ENCODE results near the gene SLC25A24. TPM values are rescaled to one million over a fixed set of nuclear protein-coding genes. Genes with fewer than 3 reads are reported as not detected.
"Not testable (repeated sequence)": the region's sequence is repeated elsewhere in the genome, so short reads cannot be mapped to it uniquely, and the experiment has no call there.

The SLC25A24 gene
- total and polyA plus RNA-seq, 4 donors = 17.9 to 73.2 (median 38.2) TPM

DNA sequence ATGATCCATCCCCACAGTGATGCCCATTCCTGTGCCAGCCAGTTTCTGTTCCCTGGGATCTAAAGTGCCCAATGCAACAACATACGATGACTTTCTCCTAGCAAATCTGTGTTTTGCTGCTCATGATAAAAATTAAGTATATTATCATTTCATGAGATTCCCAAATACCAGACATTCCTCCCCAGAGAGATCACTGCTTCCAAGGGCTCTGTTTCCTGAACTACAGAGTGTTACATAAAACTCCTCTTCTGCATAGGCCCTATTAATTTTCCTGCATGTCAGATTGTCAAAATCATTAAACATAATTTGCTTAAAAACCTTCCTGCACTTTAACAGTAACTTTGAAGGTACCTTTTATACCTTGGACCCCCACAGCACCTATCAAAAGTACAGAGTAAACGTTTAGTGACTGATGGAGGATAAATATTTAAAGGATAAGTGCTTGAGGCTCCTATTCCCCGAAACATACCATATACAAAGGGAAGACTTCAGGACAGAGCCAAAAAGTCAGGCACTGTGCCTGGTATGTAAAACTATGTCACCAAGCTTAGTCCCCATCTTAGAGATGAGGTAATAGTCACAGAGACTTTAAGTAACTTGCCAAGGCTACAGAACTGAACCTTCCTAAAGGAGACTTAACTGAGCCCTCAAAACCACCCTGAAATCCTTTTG is 50.2 kb downstream of the SLC25A24 start:
- H3K9me3 ChIP-seq (ENCODE audit: control insufficient read depth in 4 of 4, insufficient read depth in 3 of 4, low read length in 3 of 4) = no peaks in the 10 kb centered on the region
- no peaks in the 10 kb centered on the region for H3K4me1 ChIP-seq (ENCODE audit: control insufficient read depth in 5 of 5, insufficient read depth in 5 of 5, low read length in 5 of 5)
- H3K36me3 ChIP-seq (ENCODE audit: control insufficient read depth in 4 of 4, insufficient read depth in 4 of 4, low read length in 4 of 4) = peaks cover 19 to 66% (median 47%) of the 10 kb centered on the region in 4 donors
- 72 to 91% methylated on average over 3 of the region's 3 CpGs for WGBS, 2 donors
- H3K4me3 ChIP-seq = no peak overlapping the region
- H3K27ac ChIP-seq (ENCODE audit: low read depth in 1 of 2, low read length in 1 of 2) = no peak overlapping the region
- no peak overlapping the region for H3K9ac ChIP-seq (ENCODE audit: insufficient read depth in 1 of 2, low read length in 2 of 2)
- H3K27me3 ChIP-seq (ENCODE audit: control insufficient read depth in 3 of 3, insufficient read depth in 3 of 3, low read length in 2 of 3) = no peaks in the 10 kb centered on the region
- ATAC-seq (ENCODE audit: insufficient read depth, low FRiP score) (no peak), DNase-seq (no peak)
- TF ChIP-seq, protein P1, sequence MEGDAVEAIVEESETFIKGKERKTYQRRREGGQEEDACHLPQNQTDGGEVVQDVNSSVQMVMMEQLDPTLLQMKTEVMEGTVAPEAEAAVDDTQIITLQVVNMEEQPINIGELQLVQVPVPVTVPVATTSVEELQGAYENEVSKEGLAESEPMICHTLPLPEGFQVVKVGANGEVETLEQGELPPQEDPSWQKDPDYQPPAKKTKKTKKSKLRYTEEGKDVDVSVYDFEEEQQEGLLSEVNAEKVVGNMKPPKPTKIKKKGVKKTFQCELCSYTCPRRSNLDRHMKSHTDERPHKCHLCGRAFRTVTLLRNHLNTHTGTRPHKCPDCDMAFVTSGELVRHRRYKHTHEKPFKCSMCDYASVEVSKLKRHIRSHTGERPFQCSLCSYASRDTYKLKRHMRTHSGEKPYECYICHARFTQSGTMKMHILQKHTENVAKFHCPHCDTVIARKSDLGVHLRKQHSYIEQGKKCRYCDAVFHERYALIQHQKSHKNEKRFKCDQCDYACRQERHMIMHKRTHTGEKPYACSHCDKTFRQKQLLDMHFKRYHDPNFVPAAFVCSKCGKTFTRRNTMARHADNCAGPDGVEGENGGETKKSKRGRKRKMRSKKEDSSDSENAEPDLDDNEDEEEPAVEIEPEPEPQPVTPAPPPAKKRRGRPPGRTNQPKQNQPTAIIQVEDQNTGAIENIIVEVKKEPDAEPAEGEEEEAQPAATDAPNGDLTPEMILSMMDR (IDR thresholded peaks at IDR 0.05; ENCODE audit: control extremely low read depth, extremely low read depth) = no peak

DNA sequence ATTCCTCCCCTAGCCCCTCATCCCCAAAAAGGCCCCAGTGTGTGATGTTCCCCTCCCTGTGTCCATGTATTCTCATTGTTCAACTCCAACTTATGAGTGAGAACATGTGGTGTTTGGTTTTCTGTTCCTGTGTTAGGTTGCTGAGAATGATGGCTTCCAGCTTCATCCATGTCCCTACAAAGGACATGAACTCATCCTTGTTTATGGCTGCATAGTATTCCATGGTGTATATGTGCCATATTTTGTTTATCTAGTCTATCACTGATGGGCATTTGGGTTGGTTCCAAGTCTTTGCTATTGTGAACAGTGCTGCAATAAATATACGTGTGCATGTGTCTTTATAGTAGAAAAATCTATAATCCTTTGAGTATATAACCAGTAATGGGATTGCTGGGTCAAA is 55.6 kb downstream of the SLC25A24 start:
- not testable (repeated sequence) for H3K4me3 ChIP-seq

DNA sequence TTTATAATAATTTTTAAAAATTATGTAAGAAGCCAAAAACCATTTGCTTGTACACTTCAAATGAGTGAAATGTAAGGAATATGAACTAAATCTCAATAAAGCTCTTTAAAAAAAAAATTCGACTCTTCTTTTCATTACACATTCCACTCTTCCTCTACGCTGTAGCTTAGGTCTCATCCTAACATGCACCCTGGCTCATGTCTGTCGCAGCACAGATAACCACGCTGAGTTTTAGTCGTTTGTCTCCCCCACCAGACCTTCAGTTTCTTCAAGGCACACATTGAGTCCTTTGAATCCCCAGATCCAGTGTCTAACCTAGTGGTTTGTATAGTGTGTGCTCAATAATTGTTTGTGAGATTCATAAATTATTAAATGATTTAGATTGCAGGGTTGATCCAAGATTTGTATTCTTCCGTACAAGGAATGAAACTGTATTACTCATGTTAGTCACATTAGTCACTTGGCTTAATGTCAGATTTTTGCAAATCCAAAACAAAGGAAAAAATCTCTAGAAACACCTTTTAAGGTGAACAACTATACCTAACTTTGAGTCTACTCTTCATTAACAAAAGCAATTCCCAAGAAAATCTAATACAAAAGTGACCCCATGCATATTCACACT is 57.3 kb downstream of the SLC25A24 start:
- no peak overlapping the region for H3K27ac ChIP-seq (ENCODE audit: low read depth in 1 of 2, low read length in 1 of 2)
- H3K27me3 ChIP-seq (ENCODE audit: control insufficient read depth in 3 of 3, insufficient read depth in 3 of 3, low read length in 2 of 3) = no peaks in the 10 kb centered on the region
- no peak for ATAC-seq (ENCODE audit: insufficient read depth, low FRiP score)
- TF ChIP-seq, protein P1 (IDR thresholded peaks at IDR 0.05; ENCODE audit: control extremely low read depth, extremely low read depth) = no peak
- 91 to 93% methylated on average over 6 of the region's 6 CpGs for WGBS, 2 donors
- no peak for DNase-seq
- H3K36me3 ChIP-seq (ENCODE audit: control insufficient read depth in 4 of 4, insufficient read depth in 4 of 4, low read length in 4 of 4) = peaks cover 16 to 41% (median 29%) of the 10 kb centered on the region in 4 donors
- H3K9ac ChIP-seq (ENCODE audit: insufficient read depth in 1 of 2, low read length in 2 of 2) = no peak overlapping the region
- H3K4me3 ChIP-seq = no peak overlapping the region
- peaks cover 0 to 1% (median 0%) of the 10 kb centered on the region in 4 donors for H3K9me3 ChIP-seq (ENCODE audit: control insufficient read depth in 4 of 4, insufficient read depth in 3 of 4, low read length in 3 of 4)
- H3K4me1 ChIP-seq (ENCODE audit: control insufficient read depth in 5 of 5, insufficient read depth in 5 of 5, low read length in 5 of 5) = no peaks in the 10 kb centered on the region

More for the DNA sequence above, 55.6 kb downstream of the SLC25A24 start:
- WGBS, 2 donors = 96 to 100% methylated on average over 1 of the region's 1 CpG
- not testable (repeated sequence) for ATAC-seq (ENCODE audit: insufficient read depth, low FRiP score); DNase-seq; H3K4me1 ChIP-seq (ENCODE audit: control insufficient read depth in 5 of 5, insufficient read depth in 5 of 5, low read length in 5 of 5); H3K27ac ChIP-seq (ENCODE audit: low read depth in 1 of 2, low read length in 1 of 2); H3K9ac ChIP-seq (ENCODE audit: insufficient read depth in 1 of 2, low read length in 2 of 2); H3K27me3 ChIP-seq (ENCODE audit: control insufficient read depth in 3 of 3, insufficient read depth in 3 of 3, low read length in 2 of 3); H3K9me3 ChIP-seq (ENCODE audit: control insufficient read depth in 4 of 4, insufficient read depth in 3 of 4, low read length in 3 of 4)
- H3K36me3 ChIP-seq (ENCODE audit: control insufficient read depth in 4 of 4, insufficient read depth in 4 of 4, low read length in 4 of 4) = peaks cover 11 to 46% (median 32%) of the 10 kb centered on the region in 4 donors

DNA sequence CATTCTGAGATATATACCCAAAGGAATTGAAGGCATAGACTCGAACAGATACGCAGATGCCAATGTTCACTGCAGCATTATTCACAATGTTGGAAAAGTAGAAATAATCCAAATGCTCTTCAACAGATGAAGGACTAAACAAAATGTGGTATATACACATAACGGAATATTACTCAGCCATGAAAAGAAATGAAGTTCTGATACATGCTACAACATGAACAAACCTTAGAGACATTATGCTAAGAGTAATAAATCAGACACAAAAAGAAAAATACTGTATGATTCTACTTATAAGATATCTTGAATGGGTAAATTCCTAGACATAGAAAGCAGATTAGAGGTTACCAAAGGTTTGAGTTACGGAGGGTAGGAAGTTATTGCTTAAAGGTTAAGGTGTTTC is 57.9 kb downstream of the SLC25A24 start:
- TF ChIP-seq, protein P1 (IDR thresholded peaks at IDR 0.05; ENCODE audit: control extremely low read depth, extremely low read depth) = no peak
- H3K27me3 ChIP-seq (ENCODE audit: control insufficient read depth in 3 of 3, insufficient read depth in 3 of 3, low read length in 2 of 3) = no peaks in the 10 kb centered on the region
- 84 to 93% methylated on average over 4 of the region's 4 CpGs for WGBS, 2 donors
- no peak overlapping the region for H3K4me3 ChIP-seq
- peaks cover 0 to 1% (median 0%) of the 10 kb centered on the region in 4 donors for H3K9me3 ChIP-seq (ENCODE audit: control insufficient read depth in 4 of 4, insufficient read depth in 3 of 4, low read length in 3 of 4)
- no peak for DNase-seq
- peaks cover 16 to 40% (median 27%) of the 10 kb centered on the region in 4 donors for H3K36me3 ChIP-seq (ENCODE audit: control insufficient read depth in 4 of 4, insufficient read depth in 4 of 4, low read length in 4 of 4)
- no peak overlapping the region for H3K27ac ChIP-seq (ENCODE audit: low read depth in 1 of 2, low read length in 1 of 2)
- no peak overlapping the region for H3K9ac ChIP-seq (ENCODE audit: insufficient read depth in 1 of 2, low read length in 2 of 2)
- no peak for ATAC-seq (ENCODE audit: insufficient read depth, low FRiP score)
- no peaks in the 10 kb centered on the region for H3K4me1 ChIP-seq (ENCODE audit: control insufficient read depth in 5 of 5, insufficient read depth in 5 of 5, low read length in 5 of 5)
